OCI-LY3 (cell line): ENCODE results near the gene CD40.

ENCODE experiments used
- EZH2phosphoT487 ChIP-seq: fragments of 200-600 bp; shearing (Covaris generic); IDR thresholded peaks from 2 replicates; pipeline ENCODE4 v1.6.1; 2018; ENCODE audit warnings: antibody characterized with exemption, mixed run types, low read depth
- TF ChIP-seq, protein P1 (sequence below): fragments of 200-600, 300-600 bp; sonication (generic); IDR thresholded peaks from 2 replicates; pipeline ENCODE4 v1.5.1; 2014; ENCODE audit warnings: antibody characterized with exemption, low read length, low read depth

DNA sequence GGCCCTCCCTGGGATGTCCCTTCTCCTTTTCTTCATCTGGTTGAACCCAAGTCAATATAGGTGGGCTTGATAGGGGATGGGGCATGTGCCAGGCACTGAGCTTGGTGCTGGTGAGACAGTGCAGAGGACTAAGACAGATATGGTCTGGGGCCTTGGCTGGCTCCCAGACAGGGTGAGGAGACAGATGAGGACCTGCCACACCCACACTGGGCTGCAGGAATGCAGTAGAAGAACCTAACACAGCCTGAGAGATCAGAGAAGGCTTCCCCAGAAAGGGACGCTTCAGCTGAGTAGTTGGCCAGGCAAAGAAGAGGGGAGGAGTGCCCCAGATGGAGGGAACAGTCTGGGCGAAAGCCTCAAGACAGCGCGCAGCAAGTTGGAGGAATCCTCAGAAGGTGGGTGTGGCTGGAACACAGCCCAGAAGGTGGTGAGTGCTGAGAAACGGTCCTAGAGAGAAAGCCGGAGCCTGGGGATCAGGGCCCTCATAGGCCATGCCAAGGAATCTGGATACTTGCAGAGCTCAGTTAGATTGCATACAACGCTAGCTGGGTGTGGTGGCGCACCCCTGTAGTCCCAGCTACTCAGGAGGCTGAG is 26.4 kb downstream of the CD40 start:
- TF ChIP-seq, protein P1, sequence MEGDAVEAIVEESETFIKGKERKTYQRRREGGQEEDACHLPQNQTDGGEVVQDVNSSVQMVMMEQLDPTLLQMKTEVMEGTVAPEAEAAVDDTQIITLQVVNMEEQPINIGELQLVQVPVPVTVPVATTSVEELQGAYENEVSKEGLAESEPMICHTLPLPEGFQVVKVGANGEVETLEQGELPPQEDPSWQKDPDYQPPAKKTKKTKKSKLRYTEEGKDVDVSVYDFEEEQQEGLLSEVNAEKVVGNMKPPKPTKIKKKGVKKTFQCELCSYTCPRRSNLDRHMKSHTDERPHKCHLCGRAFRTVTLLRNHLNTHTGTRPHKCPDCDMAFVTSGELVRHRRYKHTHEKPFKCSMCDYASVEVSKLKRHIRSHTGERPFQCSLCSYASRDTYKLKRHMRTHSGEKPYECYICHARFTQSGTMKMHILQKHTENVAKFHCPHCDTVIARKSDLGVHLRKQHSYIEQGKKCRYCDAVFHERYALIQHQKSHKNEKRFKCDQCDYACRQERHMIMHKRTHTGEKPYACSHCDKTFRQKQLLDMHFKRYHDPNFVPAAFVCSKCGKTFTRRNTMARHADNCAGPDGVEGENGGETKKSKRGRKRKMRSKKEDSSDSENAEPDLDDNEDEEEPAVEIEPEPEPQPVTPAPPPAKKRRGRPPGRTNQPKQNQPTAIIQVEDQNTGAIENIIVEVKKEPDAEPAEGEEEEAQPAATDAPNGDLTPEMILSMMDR: no peak
- no peak for TF ChIP-seq EZH2phosphoT487
